NCI-H1092 treated with DMSO at 0.1 percent for 48 hours (cell line): ENCODE measurements around the gene PCK2.
"Not testable (repeated sequence)": the region's sequence is repeated elsewhere in the genome, so short reads cannot be mapped to it uniquely, and the experiment has no call there.

Source experiments
- DNase-seq: peaks from one replicate; lab custom pipeline; 2025; lab: John Stamatoyannopoulos, UW

PCK2 gene

GRCh38 chr14:24093901-24094840 lies at the start of gene PCK2:
PCK2 (plus strand) TSS chr14:24094311; CDS start chr14:24094406, 95 bp downstream.
- DNase-seq: peak; percentile 82

GRCh38 chr14:24049002-24049401 lies 45.1 kb upstream of the PCK2 start:
- not testable (repeated sequence) for DNase-seq

GRCh38 chr14:24050753-24051152 lies 43.4 kb upstream of the PCK2 start:
- not testable (repeated sequence) for DNase-seq

GRCh38 chr14:24051176-24051788 lies 42.8 kb upstream of the PCK2 start:
- no peak for DNase-seq

GRCh38 chr14:24051789-24052655 lies 42.1 kb upstream of the PCK2 start, which contains the start of gene CARMIL3:
CARMIL3 (plus strand) TSS chr14:24052009; CDS start chr14:24052154, 145 bp downstream.
- DNase-seq: peak; percentile 78

- DNase-seq: no peak
These were observed 41.2 kb upstream of the PCK2 start for GRCh38 chr14:24052656-24053547.

- DNase-seq: no peak
These were observed 40.4 kb upstream of the PCK2 start for GRCh38 chr14:24053548-24054323.

GRCh38 chr14:24054324-24054641 lies 39.8 kb upstream of the PCK2 start:
- DNase-seq: no peak

GRCh38 chr14:24054646-24055045 lies 39.5 kb upstream of the PCK2 start:
- no peak for DNase-seq

GRCh38 chr14:24055971-24056799 lies 37.9 kb upstream of the PCK2 start:
- DNase-seq: no peak

GRCh38 chr14:24056800-24057184 lies 37.3 kb upstream of the PCK2 start:
- DNase-seq: no peak

- no peak for DNase-seq
These were observed 36.8 kb upstream of the PCK2 start for GRCh38 chr14:24057271-24057670.

GRCh38 chr14:24057867-24058259 lies 36.2 kb upstream of the PCK2 start:
- DNase-seq: no peak

- DNase-seq: peak; percentile 39
These were observed 35.7 kb upstream of the PCK2 start for GRCh38 chr14:24058260-24058950.

GRCh38 chr14:24058951-24059475 lies 35.1 kb upstream of the PCK2 start:
- no peak for DNase-seq

GRCh38 chr14:24059841-24060388 lies 34.2 kb upstream of the PCK2 start:
- no peak for DNase-seq

GRCh38 chr14:24060443-24060842 lies 33.7 kb upstream of the PCK2 start:
- DNase-seq: no peak
